ENCODE results near the gene LAIR2.

Gene LAIR2

DNA sequence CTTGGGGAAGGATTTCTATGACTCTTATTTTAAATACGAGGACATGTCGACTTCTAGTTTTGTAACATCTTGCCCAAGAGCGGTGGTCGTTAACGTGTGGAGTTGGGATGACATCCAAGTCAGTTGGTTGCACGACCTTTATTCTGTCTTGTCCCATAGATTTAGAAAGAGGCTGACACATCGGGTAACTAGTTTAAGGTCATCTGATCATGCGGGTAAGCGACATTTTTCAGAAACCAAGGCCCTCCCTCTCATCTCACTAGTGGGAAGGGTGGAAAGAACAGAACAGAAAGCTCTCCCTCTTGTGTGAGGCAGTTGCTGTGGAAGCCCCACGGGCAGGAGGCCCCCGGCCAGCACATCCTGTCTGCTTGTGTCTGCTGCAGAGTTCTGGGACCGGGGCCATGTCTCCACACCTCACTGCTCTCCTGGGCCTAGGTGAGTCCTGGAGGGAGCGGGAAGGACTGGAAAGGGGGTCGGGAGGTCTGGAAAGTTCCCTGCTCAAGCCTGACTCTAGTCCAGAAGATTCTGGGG, at the start of gene LAIR2:
Gene LAIR2 (plus strand): TSS at position 314 of the 531 bp plus-strand sequence. CDS start 88 bp downstream, at position 402.
- DNase-seq (ENCODE audit: low read depth in 3 of 3, low spot score in 1 of 3) = no peak

DNA sequence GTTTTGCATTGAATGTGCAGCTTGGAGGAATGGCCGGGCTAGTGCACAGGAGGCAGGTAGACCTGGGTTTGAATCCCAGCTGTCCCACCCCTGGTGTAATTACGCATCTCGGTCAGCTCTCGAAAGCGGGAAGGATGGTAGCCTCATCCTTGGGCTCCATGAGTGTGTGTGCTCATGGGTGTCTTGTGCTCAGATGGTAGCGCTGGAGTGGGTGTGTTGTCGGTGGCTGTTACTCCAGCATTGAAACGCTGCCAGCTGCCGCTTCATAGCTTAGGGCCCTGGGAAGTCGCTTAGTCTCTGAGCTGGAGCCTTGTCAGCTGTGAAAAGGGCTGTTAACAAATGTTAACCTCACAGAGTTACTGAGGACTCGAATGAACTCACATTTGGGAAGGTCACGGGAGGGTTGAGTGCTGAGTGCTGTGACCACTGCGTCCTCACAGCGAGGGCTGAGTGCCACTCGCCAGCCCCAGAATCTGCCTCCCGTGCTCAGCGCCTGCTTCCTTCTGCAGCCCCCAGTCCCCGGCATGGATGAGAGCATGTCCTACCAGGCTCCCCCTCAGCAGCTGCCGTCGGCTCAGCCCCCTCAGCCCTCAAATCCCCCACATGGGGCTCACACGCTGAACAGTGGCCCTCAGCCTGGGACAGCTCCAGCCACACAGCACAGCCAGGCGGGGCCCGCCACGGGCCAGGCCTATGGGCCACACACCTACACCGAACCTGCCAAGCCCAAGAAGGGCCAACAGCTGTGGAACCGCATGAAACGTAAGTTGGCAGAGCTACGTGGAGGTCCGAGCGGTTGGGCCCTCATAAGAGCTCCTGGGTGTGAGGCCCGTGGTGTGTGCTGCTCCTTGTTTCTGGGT, 48.5 kb upstream of the LAIR2 start:
- no peak for DNase-seq (ENCODE audit: low read depth in 3 of 3, low spot score in 1 of 3)

DNA sequence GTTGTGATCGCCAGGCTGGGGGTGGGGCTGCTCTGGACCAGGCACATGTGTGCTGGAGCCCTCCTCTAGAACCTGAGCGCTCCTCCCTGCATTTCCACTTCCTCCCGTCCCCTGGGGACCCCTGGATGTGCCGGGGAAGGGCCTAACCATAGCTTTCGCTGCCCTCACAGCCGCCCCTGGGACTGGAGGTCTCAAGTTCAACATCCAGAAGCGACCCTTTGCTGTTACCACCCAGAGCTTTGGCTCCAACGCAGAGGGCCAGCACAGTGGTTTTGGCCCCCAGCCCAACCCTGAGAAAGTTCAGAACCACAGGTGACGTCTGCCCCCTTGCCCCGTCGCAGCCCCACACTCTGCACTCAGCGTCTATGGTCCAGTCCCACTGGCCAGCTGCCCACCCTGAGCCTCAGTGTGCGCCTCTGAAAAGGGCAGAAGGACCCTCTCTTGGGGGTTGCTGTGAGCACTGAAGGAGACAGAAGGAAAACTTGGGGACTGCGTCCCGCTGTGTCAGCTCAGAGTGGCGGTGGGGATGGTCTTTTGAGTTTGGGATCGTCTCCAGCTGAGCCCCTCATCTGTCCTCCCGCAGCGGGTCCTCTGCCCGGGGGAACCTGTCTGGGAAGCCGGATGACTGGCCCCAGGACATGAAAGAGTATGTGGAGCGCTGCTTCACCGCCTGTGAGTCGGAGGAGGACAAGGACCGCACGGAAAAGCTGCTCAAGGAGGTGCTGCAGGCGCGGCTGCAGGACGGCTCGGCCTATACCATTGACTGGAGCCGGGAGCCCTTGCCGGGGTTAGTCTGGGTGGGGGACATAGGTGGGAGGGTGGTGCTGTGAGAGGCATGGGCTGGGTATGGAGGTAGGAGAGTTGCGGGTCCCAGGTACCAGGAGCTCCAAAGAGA, 47.6 kb upstream of the LAIR2 start:
- no peak for DNase-seq (ENCODE audit: low read depth in 3 of 3, low spot score in 1 of 3)

GRCh38 chr19:54455786-54456422, 46.7 kb upstream of the LAIR2 start:
- DNase-seq (ENCODE audit: low read depth in 3 of 3, low spot score in 1 of 3) = no peak

DNA sequence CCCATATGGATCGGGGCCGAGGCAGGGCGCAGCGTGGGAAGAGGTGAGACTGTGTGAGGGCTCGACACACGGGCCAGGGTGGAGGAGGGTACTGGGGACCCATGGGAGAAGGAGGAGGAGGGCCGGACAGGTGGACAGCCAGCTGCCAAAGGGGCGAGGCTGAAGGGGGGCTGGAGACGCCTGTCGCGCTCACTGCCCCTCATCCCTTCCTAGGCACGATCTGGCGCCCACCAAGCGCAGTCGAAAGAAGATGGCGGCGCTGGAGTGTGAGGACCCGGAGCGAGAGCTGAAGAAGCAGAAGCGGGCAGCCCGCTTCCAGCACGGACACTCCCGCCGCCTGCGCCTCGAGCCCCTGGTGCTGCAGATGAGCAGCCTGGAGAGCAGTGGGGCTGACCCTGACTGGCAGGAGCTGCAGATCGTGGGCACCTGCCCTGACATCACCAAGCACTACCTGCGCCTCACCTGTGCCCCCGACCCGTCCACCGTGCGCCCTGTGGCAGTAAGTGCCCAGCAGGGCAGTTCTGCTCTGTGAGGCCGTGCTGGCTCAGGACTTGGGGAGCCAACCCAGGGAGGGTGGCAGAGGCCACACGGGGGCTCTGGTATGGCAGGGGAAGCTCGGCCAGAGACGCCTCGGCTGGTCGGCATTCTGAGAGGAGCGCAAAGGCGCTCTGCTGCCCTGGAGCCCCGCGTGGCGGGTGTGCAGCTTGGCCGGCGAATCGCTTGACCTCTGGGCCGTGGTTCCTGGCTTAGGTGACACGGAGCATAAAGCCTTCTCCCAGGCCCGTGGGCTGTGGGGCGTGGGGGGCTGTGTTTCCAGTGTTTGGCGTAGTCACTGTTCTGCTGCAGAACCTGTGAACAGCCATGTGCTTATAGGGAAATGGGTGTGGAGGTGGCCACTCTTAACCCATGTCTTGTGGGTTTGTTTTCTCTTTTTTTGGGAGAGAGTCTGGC, 45.9 kb upstream of the LAIR2 start:
- no peak for DNase-seq (ENCODE audit: low read depth in 3 of 3, low spot score in 1 of 3)

DNA sequence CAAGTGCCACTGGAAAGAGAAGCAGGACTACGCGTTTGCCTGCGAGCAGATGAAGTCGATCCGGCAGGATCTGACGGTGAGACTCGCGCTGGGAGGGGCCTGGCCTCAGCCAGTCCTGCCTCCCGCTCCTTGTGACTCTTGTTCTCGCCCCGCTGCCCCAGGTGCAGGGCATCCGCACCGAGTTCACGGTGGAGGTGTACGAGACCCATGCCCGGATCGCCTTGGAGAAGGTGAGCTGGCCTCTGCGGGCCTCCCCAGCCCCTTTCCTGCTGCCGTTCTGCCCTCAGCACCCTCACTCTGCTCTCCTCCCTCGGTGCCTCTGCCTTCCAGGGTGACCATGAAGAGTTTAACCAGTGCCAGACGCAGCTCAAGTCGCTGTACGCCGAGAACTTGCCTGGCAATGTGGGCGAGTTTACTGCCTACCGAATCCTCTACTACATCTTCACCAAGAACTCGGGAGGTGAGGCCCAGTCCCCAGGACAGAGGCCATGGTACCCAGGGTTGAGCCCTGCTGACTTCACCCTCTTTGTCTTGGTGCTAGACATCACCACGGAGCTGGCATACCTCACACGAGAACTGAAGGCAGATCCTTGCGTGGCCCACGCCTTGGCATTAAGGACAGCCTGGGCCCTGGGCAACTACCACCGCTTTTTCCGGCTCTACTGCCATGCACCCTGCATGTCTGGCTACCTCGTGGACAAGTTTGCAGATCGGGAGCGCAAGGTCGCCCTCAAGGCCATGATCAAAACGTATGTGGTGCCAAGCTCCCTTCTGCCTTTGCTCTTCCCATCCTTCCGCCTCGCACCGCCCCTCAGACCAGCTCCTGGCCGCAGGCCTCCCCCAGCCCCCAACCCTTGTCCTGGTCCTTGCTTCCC, 44.6 kb upstream of the LAIR2 start:
- no peak for DNase-seq (ENCODE audit: low read depth in 3 of 3, low spot score in 1 of 3)

GRCh38 chr19:54458648-54459281, 43.9 kb upstream of the LAIR2 start:
- DNase-seq (ENCODE audit: low read depth in 3 of 3, low spot score in 1 of 3) = no peak

GRCh38 chr19:54459282-54460229, 43.1 kb upstream of the LAIR2 start:
- DNase-seq (ENCODE audit: low read depth in 3 of 3, low spot score in 1 of 3) = no peak

- no peak for DNase-seq (ENCODE audit: low read depth in 3 of 3, low spot score in 1 of 3)
Measured at GRCh38 chr19:54460230-54461005, 42.2 kb upstream of the LAIR2 start.

GRCh38 chr19:54461210-54461609, 41.4 kb upstream of the LAIR2 start:
- no peak for DNase-seq (ENCODE audit: low read depth in 3 of 3, low spot score in 1 of 3)

GRCh38 chr19:54461613-54462012, 41.0 kb upstream of the LAIR2 start:
- DNase-seq (ENCODE audit: low read depth in 3 of 3, low spot score in 1 of 3) = no peak

DNA sequence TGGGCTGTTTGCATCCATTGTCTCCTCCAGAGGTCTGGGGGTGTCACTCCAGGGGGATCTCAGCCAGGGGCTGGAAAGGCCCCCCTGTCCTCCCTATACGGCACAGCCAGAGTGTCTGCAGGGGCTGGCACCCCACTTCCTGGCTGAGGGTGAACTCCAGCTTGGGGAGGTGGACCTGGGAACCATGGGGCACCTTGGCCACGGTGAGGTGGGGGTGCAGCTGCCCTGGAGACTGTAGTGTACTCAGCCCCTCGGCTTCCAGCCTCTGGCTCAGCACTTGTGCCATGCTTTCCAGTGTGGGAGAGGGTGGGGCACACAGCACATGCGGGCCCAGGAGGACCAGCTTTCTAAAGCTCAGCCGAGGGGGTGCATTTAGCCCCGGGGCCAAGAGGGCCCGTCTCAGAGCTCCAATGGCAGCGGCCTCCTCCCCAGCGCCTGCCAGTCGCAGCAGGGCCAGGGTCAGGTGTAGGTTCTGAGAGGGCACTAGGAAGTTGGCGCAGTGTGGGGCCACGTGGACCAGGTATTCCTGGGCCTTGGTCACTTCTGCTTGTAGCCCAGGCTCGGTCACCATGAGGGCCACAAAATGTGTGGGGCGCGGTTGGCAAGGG, 40.5 kb upstream of the LAIR2 start:
- DNase-seq (ENCODE audit: low read depth in 3 of 3, low spot score in 1 of 3) = no peak

- peak in 2 of 3 donors; percentile 25 to 48 for DNase-seq (ENCODE audit: low read depth in 3 of 3, low spot score in 1 of 3)
Measured at GRCh38 chr19:54462655-54463530, 39.7 kb upstream of the LAIR2 start.

- DNase-seq (ENCODE audit: low read depth in 3 of 3, low spot score in 1 of 3) = peak; percentile 64 to 88 (median 82)
Measured at GRCh38 chr19:54463531-54464043, 39.0 kb upstream of the LAIR2 start, which contains the start of gene LENG9. LENG9 (minus strand) TSS chr19:54463778; CDS start chr19:54463526, 252 bp downstream.

DNA sequence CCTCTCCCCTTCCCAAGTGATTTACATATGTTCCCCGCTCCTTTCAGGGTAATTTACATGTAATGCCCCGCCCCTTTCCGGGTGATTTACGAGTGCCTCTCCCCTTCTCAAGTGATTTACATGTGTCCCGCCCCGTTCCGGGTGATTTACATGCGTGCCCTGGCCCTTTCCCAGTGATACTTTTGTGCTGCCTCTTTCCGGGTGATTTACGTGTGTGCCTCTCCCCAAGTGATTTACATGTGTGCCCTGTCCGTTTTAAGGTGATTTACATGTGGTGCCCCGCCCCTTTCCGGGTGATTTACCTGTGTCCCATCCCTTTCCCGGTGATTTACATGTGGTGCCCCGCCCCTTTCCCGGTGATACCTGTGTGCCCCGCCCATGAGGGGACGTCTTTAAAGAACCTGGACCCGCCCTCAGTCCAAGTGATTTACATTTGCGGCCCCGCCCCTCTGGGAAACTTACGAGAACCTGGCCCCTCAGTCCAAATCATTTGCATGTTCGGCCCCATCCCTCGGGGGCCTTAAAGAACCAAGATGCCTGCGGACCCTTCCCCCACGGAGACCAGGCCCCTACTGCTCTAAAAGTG, 38.5 kb upstream of the LAIR2 start:
- peak; percentile 43 to 71 (median 44) for DNase-seq (ENCODE audit: low read depth in 3 of 3, low spot score in 1 of 3)

Measured in stimulated activated CD4-positive, alpha-beta T cell treated with anti-CD3 and anti-CD28 coated beads, TNF-alpha, amount 100 ng/mL, for 1 hour (primary cell).